GM19328 (cell line): ENCODE results near the gene LPA.

Source experiments
- ATAC-seq: cut with Tn5 transposase; IDR thresholded peaks from one replicate; pipeline ENCODE4 v1.9.1; 2021; ENCODE audit warnings: mild to moderate bottlenecking, moderate library complexity; ENCODE audit not compliant: unreplicated experiment

Gene LPA

GRCh38 chr6:160519133-160519532 is 144.9 kb downstream of the LPA start:
- no peak for ATAC-seq

DNA sequence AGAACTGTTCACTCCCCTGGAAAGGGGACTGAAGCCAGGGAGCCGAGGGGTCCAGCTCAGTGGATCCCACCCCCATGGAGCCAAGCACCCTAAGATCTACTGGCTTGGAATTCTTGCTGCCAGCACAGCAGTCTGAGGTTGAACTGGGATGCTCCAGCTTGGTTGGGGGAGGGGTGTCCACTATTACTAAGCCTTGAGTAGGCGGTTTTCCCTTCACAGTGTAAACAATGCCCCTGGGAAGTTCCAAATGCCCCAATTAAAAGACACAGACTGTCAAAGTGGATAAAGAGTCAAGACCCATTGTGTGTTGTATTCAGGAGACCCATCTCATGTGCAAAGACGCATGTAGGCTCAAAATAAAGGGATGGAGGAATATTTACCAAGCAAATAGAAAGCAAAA is 150.2 kb downstream of the LPA start:
- ATAC-seq = no peak

DNA sequence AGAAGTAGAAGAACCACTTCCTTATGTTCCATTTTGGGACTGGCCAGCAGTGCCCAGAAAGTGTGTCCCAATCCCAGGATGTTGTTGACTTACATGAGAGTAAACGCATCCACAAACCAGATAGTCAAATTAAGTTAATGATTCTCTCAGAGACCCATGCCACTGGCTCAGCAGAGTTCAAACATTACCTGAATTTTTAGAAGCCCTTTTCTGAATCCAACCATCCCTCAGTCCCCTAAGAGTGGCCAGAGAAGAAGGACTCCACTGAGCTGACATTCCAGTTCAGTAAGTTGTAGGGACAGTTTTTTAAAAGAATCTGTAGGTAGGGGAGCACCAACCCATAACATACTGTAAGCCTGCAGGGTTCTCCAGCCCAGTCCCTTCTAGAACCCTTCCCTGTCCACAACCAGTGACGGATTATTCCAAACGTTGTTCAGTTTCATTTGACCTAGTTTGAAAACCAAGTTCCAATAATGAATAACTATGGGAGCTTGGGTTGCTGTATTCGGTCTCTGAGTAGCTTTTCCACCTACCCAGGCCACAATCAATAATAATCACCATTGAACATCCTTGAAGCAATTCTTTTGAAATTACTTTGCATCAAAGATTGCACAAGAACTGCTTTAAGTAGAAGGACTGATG is 153.0 kb downstream of the LPA start:
- ATAC-seq = no peak

DNA sequence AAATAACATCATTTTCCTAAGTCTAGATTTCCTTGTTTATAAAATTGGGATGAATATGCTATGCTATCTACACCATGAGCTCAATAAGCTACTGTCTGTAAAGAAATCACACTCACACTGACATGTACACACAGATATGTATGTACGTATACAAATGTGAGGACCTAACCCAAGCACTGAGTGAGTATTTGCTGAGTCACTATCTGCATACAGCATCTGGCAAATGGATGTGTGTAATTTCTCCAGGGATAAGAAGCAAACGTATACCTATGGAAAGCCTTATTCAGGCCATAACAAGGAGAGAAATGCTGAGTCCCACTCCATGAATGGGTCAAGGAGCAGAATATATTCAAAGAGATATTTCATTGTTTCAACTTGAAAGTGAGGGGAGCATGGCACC is 153.9 kb downstream of the LPA start:
- no peak for ATAC-seq

DNA sequence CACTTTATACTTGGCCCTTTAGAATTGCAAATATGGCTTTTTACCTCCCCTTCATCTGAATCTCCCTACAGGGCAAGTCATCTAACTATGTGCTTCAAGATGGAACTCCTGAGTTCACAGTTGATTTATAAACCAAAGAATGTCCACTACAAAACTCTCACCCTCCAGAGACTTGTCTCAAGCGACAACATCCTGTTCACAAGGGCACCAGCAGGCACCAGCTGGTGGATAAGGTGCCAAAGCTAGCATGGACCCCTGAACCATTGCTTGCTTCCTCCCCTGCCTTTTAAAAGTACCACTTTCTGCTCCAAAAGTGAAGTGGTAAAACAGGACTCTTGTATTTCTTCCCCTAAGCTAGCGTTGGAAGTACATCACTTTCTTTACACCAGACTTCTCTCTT is 154.5 kb downstream of the LPA start:
- ATAC-seq = no peak

DNA sequence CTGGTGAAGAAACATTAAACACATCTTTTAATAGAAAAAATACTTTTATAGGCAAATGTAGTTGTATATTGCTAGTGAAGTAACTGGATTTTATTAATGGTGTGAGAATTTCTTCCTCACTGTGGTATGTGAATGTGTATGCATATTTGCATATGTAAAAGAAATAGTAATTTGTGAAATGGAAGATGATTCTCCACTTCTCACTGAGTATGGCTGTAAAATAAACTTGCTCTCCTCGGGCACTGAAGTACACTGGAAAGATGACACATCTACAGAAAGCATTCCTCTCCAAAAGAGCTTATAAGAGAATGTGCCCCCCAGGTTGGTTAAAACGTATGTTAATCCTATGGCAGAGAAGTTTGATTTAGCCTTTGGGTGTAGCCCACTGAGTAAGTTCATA is 155.5 kb downstream of the LPA start:
- ATAC-seq = no peak

DNA sequence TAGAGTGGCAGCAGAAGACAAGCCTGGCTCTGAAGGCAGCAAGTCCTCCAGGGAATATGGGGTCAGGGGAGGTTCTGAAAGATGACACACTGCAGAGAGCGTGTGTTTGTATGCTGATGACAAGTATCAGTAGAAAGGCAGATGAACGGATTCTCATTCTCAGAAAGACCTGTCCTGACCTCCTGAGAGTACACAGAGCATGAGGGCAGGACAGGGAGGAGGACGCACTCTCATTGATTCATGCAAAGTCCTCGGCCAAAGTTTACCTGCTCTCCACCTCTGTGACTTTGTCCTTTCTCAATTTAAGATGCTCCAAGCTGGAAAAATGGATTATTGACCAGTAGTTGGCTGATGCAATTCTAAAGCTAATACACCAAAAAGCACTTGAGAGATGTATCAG is 156.7 kb downstream of the LPA start:
- no peak for ATAC-seq

GRCh38 chr6:160505970-160506369 is 158.1 kb downstream of the LPA start:
- no peak for ATAC-seq

DNA sequence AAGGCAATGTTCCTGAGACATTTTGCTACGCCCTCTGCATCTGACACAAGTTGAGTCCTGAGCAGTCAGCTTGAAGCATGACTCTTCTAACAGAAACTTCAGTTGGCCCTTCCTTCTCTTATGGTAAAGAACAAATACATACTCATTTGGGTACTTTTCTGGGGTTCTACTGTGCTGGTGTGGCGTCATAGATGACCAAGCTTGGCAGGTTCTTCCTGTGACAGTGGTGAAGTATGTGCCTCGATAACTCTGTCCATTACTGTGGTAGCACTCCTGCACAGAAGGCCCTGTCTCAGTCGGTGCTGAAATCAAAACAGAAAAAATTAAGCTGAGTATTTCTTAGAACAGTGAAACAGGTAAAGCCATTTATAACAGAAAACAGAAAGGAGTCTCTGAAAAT is 163.4 kb downstream of the LPA start:
- ATAC-seq = no peak

DNA sequence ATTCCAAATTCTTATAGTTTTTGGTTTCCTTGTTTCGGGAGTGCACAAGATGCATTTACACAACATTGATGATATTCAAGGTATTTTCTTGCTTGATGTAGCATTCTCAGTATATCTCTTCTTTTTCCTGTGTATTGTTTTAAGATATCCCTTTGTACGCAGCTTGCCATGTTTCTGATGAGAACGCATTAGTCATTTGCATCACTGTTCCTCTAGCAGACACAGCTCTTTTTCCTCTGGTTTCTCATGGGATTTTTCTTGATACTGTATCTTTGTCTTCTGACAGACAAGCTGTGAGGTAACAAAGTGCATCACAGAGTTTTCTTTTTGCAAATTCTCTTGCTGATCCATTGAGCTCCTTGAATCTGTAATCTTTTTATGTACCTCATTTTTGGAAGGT is 169.5 kb downstream of the LPA start:
- ATAC-seq = no peak

DNA sequence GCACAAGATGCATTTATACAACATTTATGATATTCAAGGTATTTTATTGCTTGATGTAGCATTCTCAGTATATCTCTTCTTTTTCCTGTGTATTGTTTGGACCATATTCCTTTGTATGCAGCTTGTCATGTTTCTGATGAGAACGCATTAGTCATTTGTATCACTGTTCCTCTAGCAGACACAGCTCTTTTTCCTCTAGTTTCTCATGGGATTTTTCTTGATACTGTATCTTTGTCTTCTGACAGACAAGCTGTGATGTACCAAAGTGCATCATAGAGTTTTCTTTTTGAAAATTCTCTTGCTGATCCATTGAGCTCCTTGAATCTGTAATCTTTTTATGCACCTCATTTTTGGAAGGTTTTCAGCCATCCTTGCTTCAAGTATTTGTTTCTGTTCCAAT is 175.0 kb downstream of the LPA start:
- ATAC-seq = no peak

GRCh38 chr6:160487116-160487515 is 177.0 kb downstream of the LPA start:
- no peak for ATAC-seq
